Activated B cell treated with CpG ODN at 0.5 μM for 24 hours (primary cell): ENCODE measurements around the gene ACVRL1. TPM values are rescaled to one million over a fixed set of nuclear protein-coding genes. Genes with fewer than 3 reads are reported as not detected.

Experiments
- ATAC-seq: fragments of 200-7000 bp; cut with Tn5 transposase; one replicate; pipeline ENCODE4 v1.10.0; 2021; ENCODE audit warnings: low read depth, mild to moderate bottlenecking, moderate library complexity
- CTCF ChIA-PET: fragments of 350-600 bp; sonication (Branson Sonifier 250); formaldehyde crosslinking; loops from one replicate; lab custom pipeline; 2021; ENCODE audit warnings: antibody characterized with exemption; lab: Charles Lee
- POLR2A ChIA-PET: fragments of 350-600 bp; sonication (Branson Sonifier 250); formaldehyde crosslinking; loops from one replicate; lab custom pipeline; 2021; ENCODE audit warnings: antibody characterized with exemption; lab: Charles Lee
- DNase-seq: peaks from one replicate; pipeline ENCODE4 v3.0.0; 2022
- H3K27ac Mint-ChIP-seq: one replicate; pipeline ENCODE4 v1.8.0; 2020; ENCODE audit warnings: mixed read lengths
- H3K27me3 Mint-ChIP-seq: one replicate; pipeline ENCODE4 v1.8.0; 2021; ENCODE audit warnings: mixed read lengths
- H3K36me3 Mint-ChIP-seq: one replicate; pipeline ENCODE4 v1.8.0; 2021; ENCODE audit warnings: low read depth, mixed read lengths
- H3K4me1 Mint-ChIP-seq: one replicate; pipeline ENCODE4 v1.8.0; 2021; ENCODE audit warnings: mixed read lengths
- H3K4me3 Mint-ChIP-seq: one replicate; pipeline ENCODE4 v1.8.0; 2020; ENCODE audit warnings: mild to moderate bottlenecking, mixed read lengths
- H3K9me3 Mint-ChIP-seq: one replicate; pipeline ENCODE4 v1.8.0; 2020; ENCODE audit warnings: mixed read lengths
- intact Hi-C: fragments of 100-400 bp; cut with micrococcal nuclease; formaldehyde crosslinking; loops from one replicate; pipeline ENCODE4 v1.15.1; 2024
- total RNA-seq: library from RNA; stranded (reverse); gene quantifications from 2 replicates; pipeline ENCODE4 v1.2.3, GENCODE V29; 2022
- TF ChIP-seq, protein P1 (sequence below): fragments of 200-600 bp; IDR thresholded peaks from one replicate; pipeline ENCODE4 v1.8.0; 2022; ENCODE audit warnings: antibody characterized with exemption, mild to moderate bottlenecking

The ACVRL1 gene
- total RNA-seq, 1 donor from 2014 or later = not detected

DNA sequence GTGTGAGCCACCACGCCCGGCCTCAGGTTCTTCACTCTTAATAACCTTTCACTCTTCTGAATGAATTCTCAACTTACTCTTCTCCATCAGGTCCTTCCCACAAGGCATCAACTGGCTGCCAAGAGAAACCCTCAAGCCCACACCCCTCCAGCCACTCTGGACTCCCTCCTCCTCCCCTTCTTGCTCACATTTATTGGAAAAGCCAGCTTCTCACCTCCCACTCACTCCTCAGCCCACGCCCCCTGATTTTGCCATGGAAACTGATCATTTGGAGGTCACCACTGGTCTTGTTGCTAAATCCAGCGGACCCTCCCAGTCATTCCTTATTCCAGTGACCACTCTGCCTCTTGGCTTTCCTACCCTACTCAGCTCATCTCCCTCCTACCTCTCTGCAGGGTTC is 26.8 kb downstream of the ACVRL1 start:
- ATAC-seq = no peak
- intact Hi-C loops = no loop called here
- ChIA-PET POLR2A (no interaction called here), CTCF (no interaction called here)
- no peak for DNase-seq
- H3K4me1 Mint-ChIP-seq = no peaks in the 10 kb centered on the region
- no peak overlapping the region for H3K4me3 Mint-ChIP-seq
- H3K36me3 Mint-ChIP-seq = no peaks in the 10 kb centered on the region
- TF ChIP-seq, protein P1, sequence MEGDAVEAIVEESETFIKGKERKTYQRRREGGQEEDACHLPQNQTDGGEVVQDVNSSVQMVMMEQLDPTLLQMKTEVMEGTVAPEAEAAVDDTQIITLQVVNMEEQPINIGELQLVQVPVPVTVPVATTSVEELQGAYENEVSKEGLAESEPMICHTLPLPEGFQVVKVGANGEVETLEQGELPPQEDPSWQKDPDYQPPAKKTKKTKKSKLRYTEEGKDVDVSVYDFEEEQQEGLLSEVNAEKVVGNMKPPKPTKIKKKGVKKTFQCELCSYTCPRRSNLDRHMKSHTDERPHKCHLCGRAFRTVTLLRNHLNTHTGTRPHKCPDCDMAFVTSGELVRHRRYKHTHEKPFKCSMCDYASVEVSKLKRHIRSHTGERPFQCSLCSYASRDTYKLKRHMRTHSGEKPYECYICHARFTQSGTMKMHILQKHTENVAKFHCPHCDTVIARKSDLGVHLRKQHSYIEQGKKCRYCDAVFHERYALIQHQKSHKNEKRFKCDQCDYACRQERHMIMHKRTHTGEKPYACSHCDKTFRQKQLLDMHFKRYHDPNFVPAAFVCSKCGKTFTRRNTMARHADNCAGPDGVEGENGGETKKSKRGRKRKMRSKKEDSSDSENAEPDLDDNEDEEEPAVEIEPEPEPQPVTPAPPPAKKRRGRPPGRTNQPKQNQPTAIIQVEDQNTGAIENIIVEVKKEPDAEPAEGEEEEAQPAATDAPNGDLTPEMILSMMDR = no peak
- peaks cover 7% of the 10 kb centered on the region for H3K27me3 Mint-ChIP-seq
- no peak overlapping the region for H3K27ac Mint-ChIP-seq
- no peaks in the 10 kb centered on the region for H3K9me3 Mint-ChIP-seq

DNA sequence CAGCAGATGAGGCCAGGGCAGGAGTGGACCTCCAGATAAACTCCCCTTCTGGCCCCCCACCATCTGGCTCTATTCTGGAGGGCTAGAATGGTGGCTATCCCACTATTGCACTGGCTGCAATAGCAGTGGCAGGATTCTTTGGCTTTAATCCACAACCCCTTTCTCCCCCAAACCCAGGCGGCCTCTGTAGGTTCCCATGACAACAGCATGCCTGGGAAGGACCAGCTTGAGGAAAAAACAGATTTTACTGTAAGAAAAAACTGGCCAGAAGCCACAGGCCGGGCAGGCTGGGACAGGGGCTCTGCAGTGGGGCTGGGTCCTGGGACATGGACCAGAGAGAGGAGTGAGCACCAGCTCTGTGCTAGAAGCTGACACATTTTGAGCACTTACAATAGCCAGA is 30.6 kb downstream of the ACVRL1 start:
- intact Hi-C loops = no loop called here
- no peak for DNase-seq
- no peaks in the 10 kb centered on the region for H3K4me1 Mint-ChIP-seq
- H3K27me3 Mint-ChIP-seq = peaks cover 26% of the 10 kb centered on the region
- ATAC-seq = no peak
- H3K4me3 Mint-ChIP-seq = no peak overlapping the region
- ChIA-PET POLR2A (no interaction called here), CTCF (no interaction called here)
- no peaks in the 10 kb centered on the region for H3K9me3 Mint-ChIP-seq
- H3K36me3 Mint-ChIP-seq = no peaks in the 10 kb centered on the region
- no peak overlapping the region for H3K27ac Mint-ChIP-seq
- TF ChIP-seq, protein P1 = no peak

DNA sequence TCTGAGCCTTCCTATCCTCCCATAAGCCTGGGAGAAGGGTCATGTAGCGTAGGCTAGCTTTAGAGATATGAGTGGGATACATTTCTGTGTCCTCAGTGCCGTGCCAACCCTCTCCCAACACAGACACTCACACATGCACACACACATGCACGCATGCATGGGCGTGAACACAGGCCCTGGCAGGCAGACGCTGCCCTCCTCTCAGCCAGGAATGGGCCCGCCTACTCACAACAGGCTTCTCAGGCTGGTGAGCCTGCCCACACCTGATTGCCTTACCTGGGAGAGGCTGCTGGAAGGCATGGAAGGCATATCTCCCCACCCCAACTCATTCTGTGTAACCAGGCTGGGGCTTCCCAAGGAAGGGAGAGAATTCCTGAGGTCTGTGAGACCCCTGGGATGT is 31.4 kb downstream of the ACVRL1 start:
- DNase-seq (no peak), ATAC-seq (no peak)
- H3K27ac Mint-ChIP-seq = no peak overlapping the region
- peaks cover 29% of the 10 kb centered on the region for H3K27me3 Mint-ChIP-seq
- H3K4me3 Mint-ChIP-seq = no peak overlapping the region
- ChIA-PET CTCF (no interaction called here), POLR2A (interaction anchor here (0.7 kb wide), 1 partner anchor 94 kb away, joined by 3 read pairs; no protein-coding TSS in a partner anchor)
- H3K36me3 Mint-ChIP-seq = no peaks in the 10 kb centered on the region
- TF ChIP-seq, protein P1 = no peak
- no peaks in the 10 kb centered on the region for H3K9me3 Mint-ChIP-seq
- H3K4me1 Mint-ChIP-seq = no peaks in the 10 kb centered on the region
- intact Hi-C loops = no loop called here

DNA sequence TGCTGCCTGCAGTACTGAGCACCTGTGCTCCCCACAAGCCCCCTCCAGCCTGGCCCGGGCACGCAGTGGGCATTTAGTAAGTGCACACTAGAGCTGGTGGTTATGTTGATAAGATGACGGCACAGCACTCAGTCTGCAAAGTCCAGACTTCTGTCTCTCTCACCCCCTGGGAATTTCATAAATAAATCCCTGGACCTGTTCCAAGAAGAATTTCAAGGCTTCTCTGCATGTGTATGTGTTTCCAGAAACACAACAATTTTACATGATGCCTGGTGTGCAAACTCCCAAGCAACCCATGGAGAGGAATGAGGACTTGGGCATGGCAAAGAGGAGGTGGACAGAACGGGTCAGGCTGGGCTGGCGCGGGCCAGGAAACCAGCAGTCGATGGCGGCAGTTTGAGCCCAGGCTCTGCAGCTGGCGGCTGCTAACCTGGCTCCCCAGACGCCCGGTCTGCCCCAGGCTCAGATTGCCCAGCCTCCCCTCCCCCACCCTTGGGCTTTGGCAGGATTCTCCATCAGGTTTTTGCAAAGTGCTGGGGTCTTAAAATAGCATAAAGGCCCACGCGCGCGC is 33.8 kb downstream of the ACVRL1 start:
- H3K36me3 Mint-ChIP-seq = peaks cover 1% of the 10 kb centered on the region
- no peak overlapping the region for H3K4me3 Mint-ChIP-seq
- DNase-seq (no peak), ATAC-seq (no peak)
- H3K4me1 Mint-ChIP-seq = no peaks in the 10 kb centered on the region
- POLR2A ChIA-PET = no interaction called here
- CTCF ChIA-PET = no interaction called here
- TF ChIP-seq, protein P1 = no peak
- no peak overlapping the region for H3K27ac Mint-ChIP-seq
- H3K9me3 Mint-ChIP-seq = peaks cover 14% of the 10 kb centered on the region
- H3K27me3 Mint-ChIP-seq = peaks cover 35% of the 10 kb centered on the region
- intact Hi-C loops = no loop called here

DNA sequence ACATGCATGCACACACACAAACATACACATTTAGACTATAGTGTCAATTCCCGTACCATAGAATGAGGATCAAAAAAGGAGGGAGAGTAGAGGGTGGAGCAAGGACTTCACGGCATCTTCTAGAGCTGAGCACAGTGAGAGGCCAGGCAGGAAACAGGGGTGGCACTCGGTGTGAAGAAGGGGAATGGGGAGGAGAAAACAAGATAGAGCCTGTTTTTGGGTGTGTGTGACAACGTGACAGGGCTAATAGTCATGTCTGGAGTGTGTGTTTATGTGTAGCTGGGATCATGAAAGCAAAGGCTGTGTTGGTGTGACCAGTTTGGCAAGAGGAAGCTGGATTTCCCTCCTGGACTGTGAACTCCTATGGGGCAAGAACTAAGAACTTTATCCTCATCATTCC is 34.3 kb downstream of the ACVRL1 start:
- peaks cover 14% of the 10 kb centered on the region for H3K9me3 Mint-ChIP-seq
- ATAC-seq (no peak), DNase-seq (no peak)
- H3K4me1 Mint-ChIP-seq = no peaks in the 10 kb centered on the region
- H3K27me3 Mint-ChIP-seq = peaks cover 37% of the 10 kb centered on the region
- H3K36me3 Mint-ChIP-seq = peaks cover 1% of the 10 kb centered on the region
- POLR2A ChIA-PET = no interaction called here
- no peak overlapping the region for H3K4me3 Mint-ChIP-seq
- intact Hi-C loops = no loop called here
- TF ChIP-seq, protein P1 = no peak
- no peak overlapping the region for H3K27ac Mint-ChIP-seq
- CTCF ChIA-PET = no interaction called here
